CD4-positive, alpha-beta T cell treated with Interleukin-6 at 100 ng/mL for 8 hours (primary cell): ENCODE data around the gene MED12.
A peak's percentile ranks its signal among the peaks of the same experiment; 100 is the strongest.

ENCODE experiments used
- DNase-seq: peaks from one replicate; pipeline ENCODE4 v3.0.0-alpha.2; 2020; ENCODE audit warnings: mixed read lengths, low spot score

Gene MED12

DNA sequence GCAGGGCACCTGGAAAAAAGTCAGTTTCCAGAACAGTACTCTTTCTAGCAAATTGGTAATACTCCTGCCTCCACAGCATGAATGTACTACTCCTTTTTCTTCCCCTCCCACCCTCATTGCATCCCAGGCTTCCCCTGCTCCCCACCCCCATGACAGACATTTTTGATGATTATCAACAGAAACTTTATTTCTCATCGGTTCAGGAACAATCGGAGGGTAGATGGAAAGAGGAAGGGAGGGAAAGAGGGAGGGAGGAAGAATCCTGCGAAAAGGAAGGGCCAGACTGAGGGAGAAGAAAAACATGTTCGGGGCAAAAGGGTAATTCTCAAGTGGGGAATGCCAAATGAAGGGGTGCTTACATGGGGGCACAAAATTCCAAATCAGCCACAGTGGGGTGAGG is 11.2 kb upstream of the MED12 start:
- no peak for DNase-seq

- peak; percentile 52 for DNase-seq
Observed at GRCh38 chrX:71107762-71108360, 10.5 kb upstream of the MED12 start.

DNA sequence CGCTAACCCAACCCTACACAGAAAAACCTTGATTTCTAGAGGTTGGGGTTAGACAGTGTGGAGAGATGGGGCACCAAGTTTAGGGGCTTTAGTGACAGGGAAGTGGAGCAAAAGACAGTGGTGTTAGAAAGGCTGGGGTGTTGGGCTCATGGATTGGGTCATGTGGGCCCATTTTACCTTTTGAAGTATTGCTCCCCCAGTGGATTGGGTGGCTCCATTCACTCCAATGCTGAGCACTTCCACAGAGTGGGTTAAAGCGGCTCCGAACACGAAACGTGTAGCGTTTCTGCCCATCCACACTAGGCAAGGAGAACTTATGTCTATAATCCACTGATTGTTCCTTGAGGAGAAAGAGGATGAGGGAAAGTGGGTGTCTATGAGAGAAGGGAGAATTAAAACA is 9.3 kb upstream of the MED12 start:
- DNase-seq = no peak

DNA sequence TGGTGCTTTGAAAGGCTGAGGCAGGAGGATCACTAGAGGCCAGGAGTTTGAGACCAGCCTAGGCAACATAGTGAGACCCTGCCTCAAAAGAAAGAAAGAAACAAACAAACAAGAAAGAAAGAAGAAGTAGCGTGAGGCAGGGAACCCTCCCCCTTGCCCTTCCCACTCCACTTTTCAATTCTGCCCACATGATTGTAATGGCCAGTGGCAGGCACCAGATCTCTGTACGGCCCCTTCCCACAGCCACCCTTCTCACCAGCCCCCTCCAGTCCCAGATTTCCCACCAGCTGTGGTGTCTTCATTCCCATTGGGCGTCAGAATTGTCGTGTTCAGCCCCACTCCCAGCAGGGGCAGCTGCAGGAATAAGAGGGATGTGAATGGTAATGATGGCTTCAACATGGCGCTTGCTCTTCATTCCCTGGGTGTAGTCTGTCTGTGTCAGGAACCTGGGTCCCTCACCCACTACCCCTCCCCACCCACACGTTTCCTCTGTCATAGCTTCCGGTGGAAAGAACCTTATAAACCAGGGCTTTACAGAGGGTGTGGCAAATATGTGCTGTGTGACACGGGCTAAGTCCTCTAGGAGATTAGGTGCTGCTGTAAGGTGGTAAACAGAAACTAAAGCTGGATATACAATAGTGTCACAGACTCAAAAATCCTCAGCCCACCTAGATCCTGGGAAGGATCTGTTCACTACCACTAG is 7.1 kb upstream of the MED12 start, which contains the start of gene IL2RG:
IL2RG (minus strand) TSS at position 437 of the 703 bp plus-strand sequence; CDS start at position 399, 38 bp downstream.
- peak; percentile 89 for DNase-seq

DNA sequence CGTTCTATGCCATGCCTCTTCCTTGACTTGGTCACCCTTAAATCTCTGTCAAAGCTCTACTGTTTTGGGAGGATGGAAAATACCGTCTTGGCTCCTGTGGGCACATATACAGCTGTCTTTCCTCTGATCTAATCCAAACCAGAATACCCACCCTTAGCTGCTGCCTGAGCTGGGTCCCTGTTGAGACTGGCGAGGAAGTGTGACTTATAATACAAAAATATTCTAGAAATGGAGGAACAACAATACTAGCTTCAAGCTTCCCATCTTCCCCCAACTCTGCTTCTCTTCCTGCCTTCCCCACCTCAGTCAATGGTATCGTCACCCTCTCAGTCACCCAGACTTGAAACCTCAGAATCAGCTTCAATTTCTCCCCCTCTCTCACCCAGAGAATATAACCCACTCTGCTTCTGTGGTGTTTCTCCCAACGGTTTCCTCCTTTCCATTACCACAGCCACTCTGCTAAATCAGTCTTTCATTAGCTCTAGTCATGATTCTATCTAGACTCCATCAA is 6.4 kb upstream of the MED12 start:
- peak; percentile 40 for DNase-seq

- no peak for DNase-seq
Observed at GRCh38 chrX:71117358-71117757, 1.0 kb upstream of the MED12 start.

GRCh38 chrX:71118985-71119535 is 664 bp downstream of the MED12 start:
- no peak for DNase-seq

DNA sequence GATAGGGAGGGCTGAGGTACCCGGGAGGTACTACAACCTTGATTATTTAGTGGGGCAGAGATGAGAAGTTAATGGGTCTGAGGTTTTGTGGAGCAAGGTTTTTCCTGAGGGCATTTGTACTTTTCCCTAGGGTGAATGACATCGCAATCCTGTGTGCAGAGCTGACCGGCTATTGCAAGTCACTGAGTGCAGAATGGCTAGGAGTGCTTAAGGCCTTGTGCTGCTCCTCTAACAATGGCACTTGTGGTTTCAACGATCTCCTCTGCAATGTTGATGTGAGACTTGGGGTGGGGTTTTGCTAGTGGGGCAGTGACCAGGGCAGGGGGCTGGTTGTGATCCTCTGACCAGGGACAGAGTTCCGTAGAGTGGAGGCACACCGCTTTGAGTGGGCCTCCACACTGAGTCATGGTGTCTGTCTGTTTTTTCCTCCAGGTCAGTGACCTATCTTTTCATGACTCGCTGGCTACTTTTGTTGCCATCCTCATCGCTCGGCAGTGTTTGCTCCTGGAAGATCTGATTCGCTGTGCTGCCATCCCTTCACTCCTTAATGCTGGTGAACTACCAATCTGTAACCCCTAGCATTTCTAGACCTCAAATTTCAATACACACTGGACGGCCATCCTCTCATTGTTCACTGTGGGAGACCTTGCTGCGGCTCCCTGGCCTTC is 9.9 kb downstream of the MED12 start:
- no peak for DNase-seq

- peak; percentile 74 for DNase-seq
Observed at GRCh38 chrX:71128915-71129765, 10.7 kb downstream of the MED12 start.

DNA sequence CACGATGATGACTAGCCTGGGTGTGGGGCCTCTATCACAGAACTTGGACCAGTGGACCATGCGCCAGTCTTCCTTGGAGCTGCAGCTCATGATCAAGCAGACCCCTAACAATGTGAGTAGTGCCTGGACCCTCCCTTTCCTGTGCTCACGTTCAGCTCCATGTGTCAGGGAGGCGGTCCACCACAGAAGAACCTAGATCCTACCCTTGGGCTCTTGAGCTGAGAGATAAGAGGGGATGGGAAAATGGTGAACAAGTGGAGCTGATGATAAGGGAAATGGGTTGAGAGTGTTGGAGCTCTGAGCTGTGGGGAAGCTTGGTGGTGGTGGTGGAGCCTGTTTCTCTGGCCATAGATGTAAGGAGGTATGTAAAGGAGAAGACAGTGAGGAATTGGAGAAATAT is 13.1 kb downstream of the MED12 start:
- DNase-seq = no peak

GRCh38 chrX:71140440-71140839 is 22.0 kb downstream of the MED12 start:
- DNase-seq = no peak

GRCh38 chrX:71143508-71143907 is 25.1 kb downstream of the MED12 start:
- DNase-seq = no peak

DNA sequence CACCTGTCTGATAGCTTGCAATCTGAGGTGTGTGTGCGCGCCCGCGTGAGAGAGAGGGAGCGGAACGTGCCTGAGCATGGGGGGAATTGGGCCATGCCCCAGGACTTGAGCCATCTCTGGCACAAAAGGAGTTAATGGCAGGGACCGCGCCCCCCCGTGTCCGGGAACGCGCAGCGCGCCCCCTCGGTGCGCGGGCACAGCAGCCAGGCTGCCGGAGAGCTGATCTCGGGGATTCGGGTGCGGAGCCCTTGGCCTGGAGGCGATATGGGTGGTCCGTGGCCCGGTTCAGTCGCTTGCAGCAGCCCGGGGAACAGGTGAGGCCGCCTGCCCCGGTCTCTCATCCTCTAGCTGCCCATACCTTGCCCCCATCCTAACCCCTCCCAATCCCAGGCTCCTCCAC is 26.3 kb downstream of the MED12 start, which contains the start of gene NLGN3:
NLGN3 (plus strand) TSS at position 191 of the 400 bp plus-strand sequence. CDS start 2,909 bp downstream, outside the sequence.
- DNase-seq = no peak

DNA sequence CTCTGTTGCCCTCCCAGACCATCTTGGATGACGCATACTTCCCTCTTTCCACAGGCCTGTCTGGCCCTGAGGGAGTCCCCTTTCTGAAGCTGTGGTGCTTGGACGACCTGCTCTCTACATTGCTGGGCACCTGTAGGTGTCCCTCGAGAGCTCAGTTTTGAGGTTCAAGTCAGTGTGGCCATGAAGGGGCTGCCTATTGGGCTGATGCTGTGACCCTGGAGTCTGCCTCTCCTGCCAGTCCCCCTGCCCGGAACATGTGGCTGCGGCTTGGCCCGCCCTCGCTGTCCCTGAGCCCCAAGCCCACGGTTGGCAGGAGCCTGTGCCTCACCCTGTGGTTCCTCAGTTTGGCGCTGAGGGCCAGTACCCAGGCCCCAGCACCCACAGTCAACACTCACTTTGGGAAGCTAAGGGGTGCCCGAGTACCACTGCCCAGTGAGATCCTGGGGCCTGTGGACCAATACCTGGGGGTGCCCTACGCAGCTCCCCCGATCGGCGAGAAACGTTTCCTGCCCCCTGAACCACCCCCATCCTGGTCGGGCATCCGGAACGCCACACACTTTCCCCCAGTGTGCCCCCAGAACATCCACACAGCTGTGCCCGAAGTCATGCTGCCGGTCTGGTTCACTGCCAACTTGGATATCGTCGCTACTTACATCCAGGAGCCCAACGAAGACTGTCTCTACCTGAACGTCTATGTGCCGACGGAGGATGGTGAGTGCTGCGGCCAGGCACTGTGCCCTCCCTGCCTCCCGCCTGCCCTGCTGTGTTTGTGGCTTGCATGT is 29.3 kb downstream of the MED12 start:
- DNase-seq = no peak

GRCh38 chrX:71148278-71148663 is 29.9 kb downstream of the MED12 start:
- no peak for DNase-seq

- DNase-seq = no peak
Observed at GRCh38 chrX:71151366-71151765, 33.0 kb downstream of the MED12 start.

GRCh38 chrX:71154196-71154595 is 35.8 kb downstream of the MED12 start:
- DNase-seq = no peak

DNA sequence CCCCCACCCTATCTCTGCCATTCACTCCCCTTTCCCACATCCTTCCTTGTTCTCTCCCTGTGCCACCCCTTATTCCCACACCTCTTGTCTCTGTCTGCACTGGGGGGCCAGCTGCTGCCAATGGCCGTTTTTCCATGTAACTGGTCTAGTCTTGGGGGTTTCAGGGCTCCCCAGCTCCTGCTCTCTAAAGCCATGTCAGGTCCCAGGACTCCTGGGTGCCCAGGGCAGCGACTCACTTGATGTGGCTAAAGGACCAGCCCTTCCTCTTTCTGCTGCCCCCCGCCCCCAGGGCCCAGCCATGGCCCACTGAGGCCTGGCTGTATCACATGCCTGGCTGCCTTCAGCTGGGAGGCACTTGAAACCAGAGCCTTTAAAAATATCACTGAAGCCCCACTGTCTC is 36.2 kb downstream of the MED12 start:
- DNase-seq = no peak

DNA sequence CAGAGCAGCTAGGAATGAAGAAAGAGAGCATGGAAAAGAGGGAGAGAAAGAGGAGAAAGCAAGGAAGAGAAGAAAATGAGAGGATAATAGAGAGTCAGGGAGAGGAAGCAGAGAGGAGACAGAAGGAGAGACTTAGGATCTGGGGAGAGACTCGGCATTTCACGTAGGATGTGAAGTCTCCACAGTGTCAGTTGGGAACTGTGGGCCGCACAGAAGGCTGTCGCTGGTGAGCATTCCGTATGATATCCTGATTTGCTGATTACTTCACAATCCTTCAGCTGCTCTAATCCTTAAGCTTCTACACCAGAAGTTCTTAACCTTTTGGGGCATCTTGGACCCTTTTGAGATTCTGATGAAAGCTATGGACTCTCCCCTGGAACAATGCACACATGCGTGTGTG is 40.2 kb downstream of the MED12 start:
- no peak for DNase-seq

DNA sequence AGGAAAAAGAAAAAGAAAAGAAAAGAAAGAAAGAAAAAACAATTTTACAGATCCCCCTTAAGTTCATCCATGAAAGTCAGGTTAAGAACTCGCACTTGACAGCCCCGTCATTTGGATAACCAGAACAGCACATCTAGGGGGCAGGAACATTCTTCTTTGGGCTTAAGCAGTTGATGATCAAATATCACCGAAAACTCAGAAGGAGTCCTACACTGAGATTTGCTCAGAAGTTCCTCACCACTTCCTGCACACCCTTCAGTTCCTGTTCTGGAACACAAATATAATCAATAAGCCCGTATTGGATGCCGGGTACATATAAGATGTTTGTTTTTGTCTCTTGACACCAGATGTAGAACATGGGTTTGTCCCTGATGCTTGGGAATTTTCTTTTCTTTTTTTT is 40.9 kb downstream of the MED12 start:
- no peak for DNase-seq

- DNase-seq = no peak
Observed at GRCh38 chrX:71160475-71160874, 42.1 kb downstream of the MED12 start.
